HCT116 (cell line): ENCODE results near the gene TTLL9. TPM values are rescaled to one million over a fixed set of nuclear protein-coding genes. Genes with fewer than 3 reads are reported as not detected.

Experiments used
- ATAC-seq: fragments of 200-7000 bp; cut with Tn5 transposase; 2 replicates; pipeline ENCODE4 v1.9.1; 2020; ENCODE audit warnings: mild to moderate bottlenecking, moderate library complexity
- BruUV-seq: library from RNA; stranded (reverse); fragments of 400-500 nt; replicated peaks from 2 replicates; lab custom pipeline; 2021; lab: Mats Ljungman, UMichigan
- CTCF ChIA-PET: fragments of 300-600 bp; sonication (Branson Sonifier 250); formaldehyde crosslinking; loops from one replicate; lab custom pipeline; 2021; ENCODE audit warnings: antibody characterized with exemption; lab: Charles Lee
- POLR2A ChIA-PET: fragments of 300-600, 350-600 bp; sonication (Branson Sonifier 250); formaldehyde crosslinking; loops from one replicate; lab custom pipeline; 2021; ENCODE audit warnings: antibody characterized with exemption; lab: Charles Lee
- RAD21 ChIA-PET, 2 experiments: fragments of 300-600 bp; sonication (Branson Sonifier 250); formaldehyde crosslinking; loops; one replicate each; lab custom pipeline; 2023; ENCODE audit warnings: low total read pairs in 2 of 2; ENCODE audit not compliant: uncharacterized antibody in 2 of 2, unreplicated experiment in 2 of 2, low non-redundant PET in 1 of 2; lab: Charles Lee
- DNase-seq: peaks from one replicate; pipeline ENCODE4 v3.0.0-alpha.2; 2010; ENCODE audit warnings: low read depth, low spot score
- H2AFZ ChIP-seq: fragments of 200-600 bp; shearing (Covaris generic), sonication (generic); 2 replicates; pipeline ENCODE4 v1.6.1; 2017; ENCODE audit warnings: low read depth, mixed run types, mixed read lengths, antibody characterized with exemption, low read length; ENCODE audit not compliant: poor library complexity, severe bottlenecking
- H3K27ac ChIP-seq: 2 replicates; pipeline ENCODE4 v1.5.1; 2012; ENCODE audit warnings: low read depth, low read length
- H3K27me3 ChIP-seq: fragments of 200-600 bp; sonication (generic); 2 replicates; pipeline ENCODE4 v1.6.1; 2016; ENCODE audit warnings: mixed run types, low read length, mixed read lengths; ENCODE audit not compliant: insufficient read depth
- H3K36me3 ChIP-seq, 2 experiments: fragments of 200-500 bp in 1 of 2; fragments of 200-600 bp in 1 of 2; sonication (Bioruptor generic) in 1 of 2; sonication (generic) in 1 of 2; 2 replicates each; pipeline versions ENCODE4 v1.5.1 to v1.6.1; 2014 to 2016; ENCODE audit warnings: low read length in 2 of 2, inconsistent platforms in 1 of 2, mixed read lengths in 1 of 2, mixed run types in 1 of 2; ENCODE audit not compliant: insufficient read depth in 2 of 2, control insufficient read depth in 1 of 2
- H3K4me1 ChIP-seq, 2 experiments: fragments of 200-600 bp in 1 of 2; sonication (generic) in 1 of 2; 2 replicates each; pipeline versions ENCODE4 v1.5.1 to v1.6.1; 2012 to 2017; ENCODE audit warnings: low read length in 2 of 2, inconsistent platforms in 1 of 2, mild to moderate bottlenecking in 1 of 2, mixed read lengths in 1 of 2, mixed run types in 1 of 2, moderate library complexity in 1 of 2; ENCODE audit not compliant: insufficient read depth in 2 of 2, control insufficient read depth in 1 of 2
- H3K4me2 ChIP-seq: fragments of 200-600 bp; sonication (generic); 2 replicates; pipeline ENCODE4 v1.6.1; 2017; ENCODE audit warnings: mixed run types, low read length, mixed read lengths
- H3K4me3 ChIP-seq, 2 experiments: fragments of 200-600 bp in 1 of 2; sonication (generic) in 1 of 2; replicated peaks in 1 of 2; 2 replicates each; pipeline ENCODE4 v1.5.1; 2011 to 2016; ENCODE audit warnings: low read length in 2 of 2, control low read depth in 1 of 2, low read depth in 1 of 2, mild to moderate bottlenecking in 1 of 2, mixed read lengths in 1 of 2, mixed run types in 1 of 2
- H3K79me2 ChIP-seq: fragments of 200-600 bp; sonication (generic); 2 replicates; pipeline ENCODE4 v1.6.1; 2017; ENCODE audit warnings: mild to moderate bottlenecking, mixed run types, low read length, moderate library complexity, mixed read lengths; ENCODE audit not compliant: insufficient read depth
- H3K9ac ChIP-seq: fragments of 200-600 bp; sonication (generic); 2 replicates; pipeline ENCODE4 v1.6.1; 2016; ENCODE audit warnings: low read length, mixed read lengths
- H3K9me2 ChIP-seq: fragments of 200-600 bp; sonication (generic), shearing (Covaris generic); 2 replicates; pipeline ENCODE4 v1.6.1; 2017; ENCODE audit warnings: mixed run types, mild to moderate bottlenecking, moderate library complexity; ENCODE audit not compliant: insufficient read depth
- H3K9me3 ChIP-seq, 2 experiments: fragments of 200-500 bp in 1 of 2; fragments of 200-600 bp in 1 of 2; sonication (Bioruptor generic) in 1 of 2; sonication (generic) in 1 of 2; 2 replicates each; pipeline ENCODE4 v1.6.1; 2014 to 2017; ENCODE audit warnings: low read length in 2 of 2, mixed read lengths in 2 of 2, inconsistent platforms in 1 of 2, low read depth in 1 of 2, mild to moderate bottlenecking in 1 of 2, mixed run types in 1 of 2, moderate library complexity in 1 of 2; ENCODE audit not compliant: control insufficient read depth in 1 of 2, insufficient read depth in 1 of 2
- H4K20me1 ChIP-seq: fragments of 200-600 bp; sonication (generic), shearing (Covaris generic); 2 replicates; pipeline ENCODE4 v1.6.1; 2017; ENCODE audit warnings: mixed run types, mild to moderate bottlenecking, moderate library complexity; ENCODE audit not compliant: insufficient read depth
- CBX3 ChIP-seq: IDR thresholded peaks from 2 replicates; pipeline ENCODE4 v1.6.1; 2012; ENCODE audit warnings: low read depth
- CEBPB ChIP-seq: IDR thresholded peaks from 2 replicates; pipeline ENCODE4 v1.6.1; 2012; ENCODE audit warnings: low read depth
- CTCF ChIP-seq, 3 experiments: fragments of 200-600 bp in 1 of 3; sonication (generic) in 1 of 3; IDR thresholded peaks in 2 of 3; conservative IDR thresholded peaks in 1 of 3; 2 replicates each; pipeline ENCODE4 v1.5.1; 2012 to 2017; ENCODE audit warnings: low read depth in 2 of 3, low read length in 2 of 3, antibody characterized with exemption in 1 of 3, borderline replicate concordance in 1 of 3, control low read depth in 1 of 3, mild to moderate bottlenecking in 1 of 3, mixed read lengths in 1 of 3, mixed run types in 1 of 3, moderate library complexity in 1 of 3; ENCODE audit not compliant: insufficient read depth in 1 of 3
- EGR1 ChIP-seq: IDR thresholded peaks from 2 replicates; pipeline ENCODE4 v1.6.1; 2012; ENCODE audit warnings: low read depth
- ELF1 ChIP-seq: IDR thresholded peaks from 2 replicates; pipeline ENCODE4 v1.6.1; 2012; ENCODE audit warnings: low read depth, borderline replicate concordance
- EZH2 ChIP-seq: fragments of 200-600 bp; sonication (generic); IDR thresholded peaks from 2 replicates; pipeline ENCODE4 v1.6.1; 2017; ENCODE audit warnings: antibody characterized with exemption, mixed run types
- EZH2phosphoT487 ChIP-seq: fragments of 200-600 bp; IDR thresholded peaks from 2 replicates; pipeline ENCODE4 v1.6.1; 2018; ENCODE audit warnings: antibody characterized with exemption, borderline replicate concordance
- FOSL1 ChIP-seq: IDR thresholded peaks from 2 replicates; pipeline ENCODE4 v1.6.1; 2012; ENCODE audit warnings: low read depth
- JUND ChIP-seq: IDR thresholded peaks from 2 replicates; pipeline ENCODE4 v1.6.1; 2012
- MAX ChIP-seq: IDR thresholded peaks from 2 replicates; pipeline ENCODE4 v1.6.1; 2012
- POLR2A ChIP-seq: IDR thresholded peaks from 2 replicates; pipeline ENCODE4 v1.7.0; 2011; ENCODE audit warnings: borderline replicate concordance; ENCODE audit not compliant: insufficient read depth, insufficient read length; ENCODE audit errors: extremely low read depth
- RAD21 ChIP-seq: IDR thresholded peaks from 2 replicates; pipeline ENCODE4 v1.6.1; 2012; ENCODE audit warnings: low read depth, mild to moderate bottlenecking
- SRF ChIP-seq: IDR thresholded peaks from 2 replicates; pipeline ENCODE4 v1.6.1; 2012; ENCODE audit warnings: low read depth
- YY1 ChIP-seq: IDR thresholded peaks from 2 replicates; pipeline ENCODE4 v1.6.1; 2011; ENCODE audit warnings: low read length, low read depth, moderate library complexity, mild to moderate bottlenecking; ENCODE audit not compliant: insufficient replicate concordance; ENCODE audit errors: extremely low read depth
- ZNF274 ChIP-seq: fragments of 200-500 bp; sonication (Bioruptor generic); IDR thresholded peaks from 2 replicates; pipeline ENCODE4 v1.6.1; 2014; ENCODE audit warnings: mild to moderate bottlenecking, low read depth, low read length, inconsistent platforms
- intact Hi-C: fragments of 100-400 bp; cut with micrococcal nuclease; formaldehyde crosslinking; loops from 2 replicates; pipeline ENCODE4 v1.10.0; 2022
- total RNA-seq: library from RNA; stranded (reverse); gene quantifications from one replicate; pipeline ENCODE4 v1.2.1, GENCODE V29; 2021; ENCODE audit not compliant: unreplicated experiment
- TF ChIP-seq, protein P1 (sequence below): IDR thresholded peaks from 2 replicates; pipeline ENCODE4 v1.6.1; 2012; ENCODE audit warnings: low read depth
- TF ChIP-seq, protein P2 (sequence below): IDR thresholded peaks from 2 replicates; pipeline ENCODE4 v1.6.1; 2011; ENCODE audit warnings: mild to moderate bottlenecking, low read length, moderate library complexity; ENCODE audit not compliant: insufficient replicate concordance; ENCODE audit errors: extremely low read depth
- TF ChIP-seq, protein P3 (sequence below): IDR thresholded peaks from 2 replicates; pipeline ENCODE4 v1.6.1; 2012

TTLL9 gene
- total RNA-seq, 1 experiment from 2014 or later: not detected

- Histone ChIP-seq H2AFZ (no peak overlapping the region), H3K9me3 (no peaks in the 10 kb centered on the region), H3K9ac (no peak overlapping the region), H3K9me2 (no peaks in the 10 kb centered on the region), H3K79me2 (no peaks in the 10 kb centered on the region), H3K27me3 (no peaks in the 10 kb centered on the region), H3K4me2 (no peak overlapping the region), H3K4me3 (no peak overlapping the region), H3K27ac (no peak overlapping the region), H3K36me3 (no peaks in the 10 kb centered on the region), H3K4me1 (no peaks in the 10 kb centered on the region), H4K20me1 (no peaks in the 10 kb centered on the region)
- no peak for DNase-seq
- intact Hi-C loops: no loop called here
- ChIA-PET CTCF (interaction anchor here (2.0 kb wide), 1 partner anchor 33 kb away, joined by 6 read pairs; the partner anchor contains the start of gene PDRG1), RAD21 (interaction anchor here in 1 of 2 experiments (0.6 kb wide), 1 partner anchor 66 kb away, joined by 3 read pairs; no protein-coding TSS in a partner anchor), POLR2A (no interaction called here)
- no peak for TF ChIP-seq SRF
- TF ChIP-seq CBX3: no peak
- no peak for TF ChIP-seq MAX
- TF ChIP-seq ZNF274: no peak
- TF ChIP-seq CTCF (IDR thresholded peaks at IDR 0.05 in 2 of 3, conservative IDR thresholded peaks at IDR 0.05 in 1 of 3; ENCODE audit: borderline replicate concordance in 1 of 3, insufficient read depth in 1 of 3, low read depth in 2 of 3, low read length in 2 of 3): no peak
- no peak for TF ChIP-seq POLR2A
- TF ChIP-seq CEBPB: no peak
- no peak for TF ChIP-seq YY1
- TF ChIP-seq, protein P1, sequence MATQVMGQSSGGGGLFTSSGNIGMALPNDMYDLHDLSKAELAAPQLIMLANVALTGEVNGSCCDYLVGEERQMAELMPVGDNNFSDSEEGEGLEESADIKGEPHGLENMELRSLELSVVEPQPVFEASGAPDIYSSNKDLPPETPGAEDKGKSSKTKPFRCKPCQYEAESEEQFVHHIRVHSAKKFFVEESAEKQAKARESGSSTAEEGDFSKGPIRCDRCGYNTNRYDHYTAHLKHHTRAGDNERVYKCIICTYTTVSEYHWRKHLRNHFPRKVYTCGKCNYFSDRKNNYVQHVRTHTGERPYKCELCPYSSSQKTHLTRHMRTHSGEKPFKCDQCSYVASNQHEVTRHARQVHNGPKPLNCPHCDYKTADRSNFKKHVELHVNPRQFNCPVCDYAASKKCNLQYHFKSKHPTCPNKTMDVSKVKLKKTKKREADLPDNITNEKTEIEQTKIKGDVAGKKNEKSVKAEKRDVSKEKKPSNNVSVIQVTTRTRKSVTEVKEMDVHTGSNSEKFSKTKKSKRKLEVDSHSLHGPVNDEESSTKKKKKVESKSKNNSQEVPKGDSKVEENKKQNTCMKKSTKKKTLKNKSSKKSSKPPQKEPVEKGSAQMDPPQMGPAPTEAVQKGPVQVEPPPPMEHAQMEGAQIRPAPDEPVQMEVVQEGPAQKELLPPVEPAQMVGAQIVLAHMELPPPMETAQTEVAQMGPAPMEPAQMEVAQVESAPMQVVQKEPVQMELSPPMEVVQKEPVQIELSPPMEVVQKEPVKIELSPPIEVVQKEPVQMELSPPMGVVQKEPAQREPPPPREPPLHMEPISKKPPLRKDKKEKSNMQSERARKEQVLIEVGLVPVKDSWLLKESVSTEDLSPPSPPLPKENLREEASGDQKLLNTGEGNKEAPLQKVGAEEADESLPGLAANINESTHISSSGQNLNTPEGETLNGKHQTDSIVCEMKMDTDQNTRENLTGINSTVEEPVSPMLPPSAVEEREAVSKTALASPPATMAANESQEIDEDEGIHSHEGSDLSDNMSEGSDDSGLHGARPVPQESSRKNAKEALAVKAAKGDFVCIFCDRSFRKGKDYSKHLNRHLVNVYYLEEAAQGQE: no peak
- TF ChIP-seq, protein P2, sequence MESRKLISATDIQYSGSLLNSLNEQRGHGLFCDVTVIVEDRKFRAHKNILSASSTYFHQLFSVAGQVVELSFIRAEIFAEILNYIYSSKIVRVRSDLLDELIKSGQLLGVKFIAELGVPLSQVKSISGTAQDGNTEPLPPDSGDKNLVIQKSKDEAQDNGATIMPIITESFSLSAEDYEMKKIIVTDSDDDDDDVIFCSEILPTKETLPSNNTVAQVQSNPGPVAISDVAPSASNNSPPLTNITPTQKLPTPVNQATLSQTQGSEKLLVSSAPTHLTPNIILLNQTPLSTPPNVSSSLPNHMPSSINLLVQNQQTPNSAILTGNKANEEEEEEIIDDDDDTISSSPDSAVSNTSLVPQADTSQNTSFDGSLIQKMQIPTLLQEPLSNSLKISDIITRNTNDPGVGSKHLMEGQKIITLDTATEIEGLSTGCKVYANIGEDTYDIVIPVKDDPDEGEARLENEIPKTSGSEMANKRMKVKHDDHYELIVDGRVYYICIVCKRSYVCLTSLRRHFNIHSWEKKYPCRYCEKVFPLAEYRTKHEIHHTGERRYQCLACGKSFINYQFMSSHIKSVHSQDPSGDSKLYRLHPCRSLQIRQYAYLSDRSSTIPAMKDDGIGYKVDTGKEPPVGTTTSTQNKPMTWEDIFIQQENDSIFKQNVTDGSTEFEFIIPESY: no peak
- TF ChIP-seq RAD21: no peak
- TF ChIP-seq JUND: no peak
- no peak for TF ChIP-seq EGR1
- TF ChIP-seq EZH2phosphoT487: no peak
- TF ChIP-seq, protein P3, sequence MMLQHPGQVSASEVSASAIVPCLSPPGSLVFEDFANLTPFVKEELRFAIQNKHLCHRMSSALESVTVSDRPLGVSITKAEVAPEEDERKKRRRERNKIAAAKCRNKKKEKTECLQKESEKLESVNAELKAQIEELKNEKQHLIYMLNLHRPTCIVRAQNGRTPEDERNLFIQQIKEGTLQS: no peak
- no peak for TF ChIP-seq EZH2
- TF ChIP-seq FOSL1: no peak
- TF ChIP-seq ELF1: no peak
- no TSS peak for BruUV-seq
- ATAC-seq: no peak
Observed at GRCh38 chr20:31919410-31920155, 49.1 kb downstream of the TTLL9 start.
